OCI-LY7 (cell line): ENCODE data around the gene RIT2.

ENCODE experiments used
- CTCF ChIP-seq: fragments of 200-600 bp; sonication (generic); conservative IDR thresholded peaks from 2 replicates; pipeline ENCODE4 v1.5.1; 2014; ENCODE audit warnings: mild to moderate bottlenecking, antibody characterized with exemption, low read length, moderate library complexity, mixed read lengths
- EZH2phosphoT487 ChIP-seq: fragments of 200-600 bp; sonication (generic); IDR thresholded peaks from 2 replicates; pipeline ENCODE4 v1.6.1; 2018; ENCODE audit warnings: low read depth, borderline replicate concordance, mild to moderate bottlenecking, mixed run types, antibody characterized with exemption, low read length, moderate library complexity, mixed read lengths

GRCh38 chr18:43092539-43092938 lies 22.9 kb downstream of the RIT2 start:
- no peak for TF ChIP-seq CTCF
- TF ChIP-seq EZH2phosphoT487: no peak
